Psoas muscle (tissue), 8 donors: ENCODE results near the gene AK6. TPM values are rescaled to one million over a fixed set of nuclear protein-coding genes. Genes with fewer than 3 reads are reported as not detected.

Experiments
- ATAC-seq, 4 donors: fragments of 200-7000 bp; cut with Tn5 transposase; one replicate each; pipeline ENCODE4 v1.9.1; 2020; ENCODE audit warnings: moderate library complexity in 3 of 4, mild to moderate bottlenecking in 2 of 4
- DNase-seq, 2 donors: peaks; one replicate each; pipeline ENCODE4 v3.0.0-alpha.2; 2020
- H3K27ac ChIP-seq: fragments of 200-600 bp; one replicate; pipeline ENCODE4 v1.8.0; 2022
- H3K27me3 ChIP-seq, 3 donors: fragments of 200-600 bp in 1 of 3; one replicate each; pipeline versions ENCODE4 v1.6.1 to v1.8.0; 2013 to 2022; ENCODE audit warnings: low read length in 2 of 3, mild to moderate bottlenecking in 2 of 3, moderate library complexity in 1 of 3; ENCODE audit not compliant: insufficient read depth in 3 of 3
- H3K36me3 ChIP-seq, 2 donors: fragments of 200-600 bp in 1 of 2; one replicate each; pipeline versions ENCODE4 v1.6.1 to v1.8.0; 2013 to 2022; ENCODE audit warnings: low read depth in 1 of 2, mild to moderate bottlenecking in 1 of 2, moderate library complexity in 1 of 2; ENCODE audit not compliant: insufficient read depth in 1 of 2
- H3K4me1 ChIP-seq: fragments of 200-600 bp; one replicate; pipeline ENCODE4 v1.8.0; 2022
- H3K4me3 ChIP-seq: fragments of 200-600 bp; one replicate; pipeline ENCODE4 v1.8.0; 2022; ENCODE audit warnings: mild to moderate bottlenecking
- H3K9me3 ChIP-seq: fragments of 200-600 bp; one replicate; pipeline ENCODE4 v1.8.0; 2022
- CTCF ChIP-seq: fragments of 200-600 bp; IDR thresholded peaks from one replicate; pipeline ENCODE4 v1.8.0; 2022; ENCODE audit warnings: antibody characterized with exemption
- WGBS, 3 donors: extraction: QIAGEN DNeasy Blood & Tissue Kit; methylation state at CpG; one replicate each; pipeline versions ENCODE4 v1.1.6 to v1.1.7; 2013; 5-methylcytosine and 5-hydroxymethylcytosine counted together
- intact Hi-C, 2 donors: fragments of 100-400 bp; cut with DNase I; formaldehyde crosslinking; loops; one replicate each; pipeline versions ENCODE4 v1.11.0 to v1.14.2; 2022
- polyA plus RNA-seq, 3 donors: library from polyadenylated mRNA; stranded (reverse); fragments of 200-250 nt; gene quantifications; one replicate each; pipeline ENCODE4 v1.2.3, GENCODE V29; 2013
- total RNA-seq, 4 donors: library from RNA; stranded (reverse); fragmentation: NEBNext Ultra II Directional in 2 of 4; extraction: Animal tissue kit (Norgen Biotek cat#: 25700) in 2 of 4; gene quantifications; one replicate each; pipeline versions ENCODE4 v1.2.1 to v1.2.4, GENCODE V29; 2021 to 2023
- donor health status: healthy with polysubstance abuse.
- donor health status: DM: no; HTN: no; CAD: no; lungs with moderate emphysema.
- donor health status: Bipolar disorder and iron deficiency.
- donor health status: healthy.
- donor health status: DM: yes; HTN: yes; CAD: no.
- donor health status: DM: no; HTN: no; CAD: no.
- donor health status: DM: no; HTN: no; CAD: no.
- donor health status: DM: yes; HTN: yes; CAD: no.

The AK6 gene
- total and polyA plus RNA-seq, 7 donors: 23.5 to 116 (median 59.9) TPM

GRCh38 chr5:69415584-69415958 lies 46.3 kb upstream of the AK6 start:
- peak overlapping the region; percentile 56 for H3K4me3 ChIP-seq
- 68 to 74% (median 74%) methylated on average over 18 of the region's 18 CpGs for WGBS, 3 donors
- H3K27ac ChIP-seq: no peak overlapping the region
- no peaks in the 10 kb centered on the region for H3K4me1 ChIP-seq
- intact Hi-C loops: no loop called here
- ATAC-seq (no peak), DNase-seq (no peak)
- H3K9me3 ChIP-seq: no peaks in the 10 kb centered on the region
- no peaks in the 10 kb centered on the region for H3K27me3 ChIP-seq
- no peak for TF ChIP-seq CTCF
- H3K36me3 ChIP-seq: peaks cover 0 to 49% of the 10 kb centered on the region in 2 donors

GRCh38 chr5:69414885-69415583 lies 45.7 kb upstream of the AK6 start, which contains the start of gene MARVELD2:
TSS of gene MARVELD2 (plus strand) at chr5:69415116. CDS start at chr5:69419386, 4,270 bp downstream.
- H3K36me3 ChIP-seq: peaks cover 0 to 54% of the 10 kb centered on the region in 2 donors
- no peaks in the 10 kb centered on the region for H3K9me3 ChIP-seq
- 38 to 56% (median 56%) methylated on average over 75 to 78 of the region's 78 CpGs for WGBS, 3 donors
- no peaks in the 10 kb centered on the region for H3K27me3 ChIP-seq
- no peak for TF ChIP-seq CTCF
- intact Hi-C loops: no loop called here
- ATAC-seq: peak in 3 of 4 donors; percentile 23 to 37 (median 30)
- no peaks in the 10 kb centered on the region for H3K4me1 ChIP-seq
- H3K27ac ChIP-seq: no peak within 1 kb of the TSS
- DNase-seq: peak; percentile 40 to 60
- peak within 1 kb of the TSS; percentile 56 for H3K4me3 ChIP-seq

GRCh38 chr5:69404659-69405330 lies 35.5 kb upstream of the AK6 start:
- Histone ChIP-seq H3K36me3 (peaks cover 0 to 75% of the 10 kb centered on the region in 2 donors), H3K27ac (no peak overlapping the region), H3K4me3 (no peak overlapping the region), H3K27me3 (no peaks in the 10 kb centered on the region), H3K4me1 (no peaks in the 10 kb centered on the region), H3K9me3 (no peaks in the 10 kb centered on the region)
- no peak for TF ChIP-seq CTCF
- 91 to 94% (median 93%) methylated on average over 15 of the region's 15 CpGs for WGBS, 3 donors
- ATAC-seq (no peak), DNase-seq (no peak)
- intact Hi-C loops: no loop called here

GRCh38 chr5:69378376-69378775 lies 9.1 kb upstream of the AK6 start:
- H3K36me3 ChIP-seq: peaks cover 2 to 90% of the 10 kb centered on the region in 2 donors
- TF ChIP-seq CTCF: no peak
- ATAC-seq (no peak), DNase-seq (no peak)
- H3K27ac ChIP-seq: no peak overlapping the region
- H3K9me3 ChIP-seq: no peaks in the 10 kb centered on the region
- no peak overlapping the region for H3K4me3 ChIP-seq
- intact Hi-C loops: no loop called here
- no peaks in the 10 kb centered on the region for H3K27me3 ChIP-seq
- no peaks in the 10 kb centered on the region for H3K4me1 ChIP-seq
